Kidney (tissue), 14 donors: ENCODE data around the gene SLC49A3. TPM values are rescaled to one million over a fixed set of nuclear protein-coding genes. Genes with fewer than 3 reads are reported as not detected.
A peak's percentile ranks its signal among the peaks of the same experiment; 100 is the strongest.

Source experiments
- DNase-seq, 5 donors: peaks; one replicate each; pipeline ENCODE4 v3.0.0-alpha.2; 2013 to 2020
- FAIRE-seq: peaks from 2 replicates; lab custom pipeline; 2012; peaks lifted over from hg19 to GRCh38; lab: Jason Lieb, UNC
- H3K27ac ChIP-seq, 2 donors: one replicate each; pipeline ENCODE4 v1.7.0; 2013; ENCODE audit warnings: low read depth in 2 of 2, low read length in 2 of 2, inconsistent platforms in 1 of 2
- H3K27me3 ChIP-seq: one replicate; pipeline ENCODE4 v1.7.1; 2013; ENCODE audit warnings: low read length, inconsistent platforms; ENCODE audit not compliant: control insufficient read depth, insufficient read depth
- H3K36me3 ChIP-seq, 3 donors: one replicate each; pipeline versions ENCODE4 v1.7.0 to v1.7.1; 2013; ENCODE audit warnings: low read length in 3 of 3, control low read depth in 1 of 3, inconsistent platforms in 1 of 3; ENCODE audit not compliant: insufficient read depth in 3 of 3, control insufficient read depth in 2 of 3
- H3K4me1 ChIP-seq, 3 donors: one replicate each; pipeline versions ENCODE4 v1.7.0 to v1.7.1; 2013; ENCODE audit warnings: low read length in 3 of 3, inconsistent platforms in 1 of 3, low read depth in 1 of 3; ENCODE audit not compliant: control insufficient read depth in 2 of 3, insufficient read depth in 2 of 3
- H3K4me3 ChIP-seq, 3 donors: one replicate each; pipeline versions ENCODE4 v1.7.0 to v1.8.1; 2013; ENCODE audit warnings: low read length in 3 of 3, control low read depth in 1 of 3, inconsistent platforms in 1 of 3
- H3K9ac ChIP-seq, 3 donors: one replicate each; pipeline versions ENCODE4 v1.7.0 to v1.7.1; 2013; ENCODE audit warnings: low read length in 3 of 3, control low read depth in 1 of 3, inconsistent platforms in 1 of 3
- H3K9me3 ChIP-seq, 3 donors: one replicate each; pipeline versions ENCODE4 v1.7.0 to v1.7.1; 2013; ENCODE audit warnings: low read length in 3 of 3, control low read depth in 1 of 3, inconsistent platforms in 1 of 3; ENCODE audit not compliant: control insufficient read depth in 2 of 3, insufficient read depth in 1 of 3
- CTCF ChIP-seq: IDR thresholded peaks from 3 replicates; pipeline ENCODE4 v1.5.1; 2012; ENCODE audit warnings: mild to moderate bottlenecking, moderate library complexity, borderline replicate concordance; ENCODE audit not compliant: insufficient read depth; ENCODE audit errors: extremely low read depth
- intact Hi-C: fragments of 100-400 bp; cut with DNase I; formaldehyde crosslinking; loops from one replicate; pipeline ENCODE4 v1.11.1; 2022
- polyA plus RNA-seq: library from polyadenylated mRNA; stranded (reverse); fragments of 350-450 nt; fragmentation: Illumina TruSeq; extraction: RNeasy Lipid Tissue Mini Kit (QIAGEN cat#74804); gene quantifications from one replicate; pipeline ENCODE4 v1.2.3, GENCODE V29; 2014; ENCODE audit warnings: low read depth, low replicate concordance; ENCODE audit not compliant: insufficient read depth
- total RNA-seq: library from RNA; stranded (reverse); fragmentation: NEBNext Ultra II Directional; extraction: Animal tissue kit (Norgen Biotek cat#: 25700); gene quantifications from one replicate; pipeline ENCODE4 v1.2.1, GENCODE V29; 2021
- donor health status: control.
- donor health status: control.
- donor health status: control.
- donor health status: control.
- donor health status: control.
- donor health status: DM: yes; HTN: yes; CAD: no.
- donor health status: Normal renal cell carcinoma (clear cell type).

The SLC49A3 gene
- total and polyA plus RNA-seq, 2 donors from 2014 or later: 12.6 to 18.2 TPM

GRCh38 chr4:666822-667544 is 22.0 kb downstream of the SLC49A3 start:
- no peaks in the 10 kb centered on the region for H3K9me3 ChIP-seq
- H3K27ac ChIP-seq: no peak overlapping the region
- H3K9ac ChIP-seq: no peak overlapping the region
- DNase-seq (peak in 2 of 5 donors; percentile 43 to 53), FAIRE-seq (no peak)
- no peak for TF ChIP-seq CTCF
- H3K36me3 ChIP-seq: peaks cover 0 to 11% (median 7%) of the 10 kb centered on the region in 3 donors
- intact Hi-C loops: no loop called here
- H3K4me1 ChIP-seq: peaks cover 0 to 6% (median 0%) of the 10 kb centered on the region in 3 donors
- H3K4me3 ChIP-seq: no peak overlapping the region
- H3K27me3 ChIP-seq: no peaks in the 10 kb centered on the region

- intact Hi-C loops: no loop called here
- Histone ChIP-seq H3K9me3 (no peaks in the 10 kb centered on the region), H3K36me3 (peaks cover 0 to 6% (median 2%) of the 10 kb centered on the region in 3 donors), H3K27ac (no peak overlapping the region), H3K9ac (no peak overlapping the region), H3K4me3 (no peak overlapping the region), H3K4me1 (peaks cover 0 to 6% (median 0%) of the 10 kb centered on the region in 3 donors), H3K27me3 (no peaks in the 10 kb centered on the region)
- DNase-seq: peak in 1 of 5 donors; percentile 77
- no peak for FAIRE-seq
- no peak for TF ChIP-seq CTCF
These were observed 22.5 kb downstream of the SLC49A3 start for GRCh38 chr4:666436-666810.

- DNase-seq (peak in 2 of 5 donors; percentile 50 to 59), FAIRE-seq (no peak)
- H3K9me3 ChIP-seq: no peaks in the 10 kb centered on the region
- no peak for TF ChIP-seq CTCF
- H3K27me3 ChIP-seq: no peaks in the 10 kb centered on the region
- H3K27ac ChIP-seq: no peak overlapping the region
- H3K36me3 ChIP-seq: peaks cover 0 to 2% (median 0%) of the 10 kb centered on the region in 3 donors
- intact Hi-C loops: no loop called here
- H3K4me1 ChIP-seq: peaks cover 0 to 6% (median 0%) of the 10 kb centered on the region in 3 donors
- H3K4me3 ChIP-seq: no peak overlapping the region
- H3K9ac ChIP-seq: no peak overlapping the region
These were observed 23.1 kb downstream of the SLC49A3 start for GRCh38 chr4:665751-666435.
